Activated CD8-positive, alpha-beta T cell treated with anti-CD3 and anti-CD28 coated beads for 36 hours (primary cell): ENCODE data around the gene METTL15. TPM values are rescaled to one million over a fixed set of nuclear protein-coding genes. Genes with fewer than 3 reads are reported as not detected.
"Not testable (repeated sequence)": the region's sequence is repeated elsewhere in the genome, so short reads cannot be mapped to it uniquely, and the experiment has no call there.

Source experiments
- ATAC-seq: fragments of 200-7000 bp; cut with Tn5 transposase; one replicate; pipeline ENCODE4 v1.10.0; 2021; ENCODE audit warnings: mild to moderate bottlenecking, moderate library complexity
- CTCF ChIA-PET: fragments of 350-600 bp; sonication (Branson Sonifier 250); formaldehyde crosslinking; loops from one replicate; lab custom pipeline; 2021; ENCODE audit warnings: antibody characterized with exemption; lab: Charles Lee
- POLR2A ChIA-PET: fragments of 350-600 bp; sonication (Branson Sonifier 250); formaldehyde crosslinking; loops from one replicate; lab custom pipeline; 2021; ENCODE audit warnings: antibody characterized with exemption; lab: Charles Lee
- DNase-seq: peaks from one replicate; pipeline ENCODE4 v3.0.0-alpha.2; 2020
- H3K27ac Mint-ChIP-seq: one replicate; pipeline ENCODE4 v1.8.0; 2021; ENCODE audit warnings: mild to moderate bottlenecking, mixed read lengths
- H3K27me3 Mint-ChIP-seq: one replicate; pipeline ENCODE4 v1.8.0; 2021; ENCODE audit warnings: mixed read lengths
- H3K36me3 Mint-ChIP-seq: one replicate; pipeline ENCODE4 v1.8.0; 2021; ENCODE audit warnings: low read depth, mixed read lengths
- H3K4me1 Mint-ChIP-seq: one replicate; pipeline ENCODE4 v1.8.0; 2021; ENCODE audit warnings: low read depth, mixed read lengths
- H3K4me3 Mint-ChIP-seq: one replicate; pipeline ENCODE4 v1.8.0; 2021; ENCODE audit warnings: mild to moderate bottlenecking, moderate library complexity, mixed read lengths
- H3K9me3 Mint-ChIP-seq: one replicate; pipeline ENCODE4 v1.8.0; 2021; ENCODE audit warnings: mixed read lengths
- intact Hi-C: fragments of 100-400 bp; cut with micrococcal nuclease; formaldehyde crosslinking; loops from one replicate; pipeline ENCODE4 v1.10.0; 2022
- total RNA-seq, 2 experiments: library from RNA; stranded (reverse); gene quantifications; one replicate each; pipeline ENCODE4 v1.2.3, GENCODE V29; 2021
- TF ChIP-seq, protein P1 (sequence below): fragments of 200-600 bp; IDR thresholded peaks from one replicate; pipeline ENCODE4 v1.8.0; 2022; ENCODE audit warnings: antibody characterized with exemption, mild to moderate bottlenecking

Gene METTL15
- total RNA-seq, 2 experiments from 2014 or later: 19.4 to 20.4 TPM

DNA sequence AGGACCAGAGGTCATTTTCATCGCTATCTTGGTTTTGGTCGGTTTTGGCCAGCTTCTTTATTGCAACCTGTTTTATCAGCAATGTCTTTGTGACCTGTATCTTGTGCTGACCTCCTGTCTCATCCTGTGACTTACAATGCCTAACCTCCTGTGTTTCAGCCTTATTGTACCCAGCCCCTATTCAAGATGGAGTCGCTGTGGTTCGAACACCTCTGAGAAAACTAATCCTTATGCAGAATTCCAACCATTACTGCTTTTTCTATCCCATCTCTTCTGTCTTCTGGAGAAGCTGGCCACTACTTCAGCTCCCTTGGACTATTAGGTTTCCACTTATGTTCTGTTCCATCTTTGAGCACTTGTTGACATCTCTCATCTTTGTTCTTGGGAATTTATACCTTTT is 62.6 kb downstream of the METTL15 start:
- no peak for ATAC-seq
- H3K36me3 Mint-ChIP-seq: peaks cover 27% of the 10 kb centered on the region
- H3K27ac Mint-ChIP-seq: no peak overlapping the region
- peaks cover 17% of the 10 kb centered on the region for H3K4me1 Mint-ChIP-seq
- POLR2A ChIA-PET: no interaction called here
- intact Hi-C loops: no loop called here
- H3K27me3 Mint-ChIP-seq: no peaks in the 10 kb centered on the region
- CTCF ChIA-PET: no interaction called here
- no peak for DNase-seq
- peaks cover 3% of the 10 kb centered on the region for H3K9me3 Mint-ChIP-seq
- no peak overlapping the region for H3K4me3 Mint-ChIP-seq
- TF ChIP-seq, protein P1, sequence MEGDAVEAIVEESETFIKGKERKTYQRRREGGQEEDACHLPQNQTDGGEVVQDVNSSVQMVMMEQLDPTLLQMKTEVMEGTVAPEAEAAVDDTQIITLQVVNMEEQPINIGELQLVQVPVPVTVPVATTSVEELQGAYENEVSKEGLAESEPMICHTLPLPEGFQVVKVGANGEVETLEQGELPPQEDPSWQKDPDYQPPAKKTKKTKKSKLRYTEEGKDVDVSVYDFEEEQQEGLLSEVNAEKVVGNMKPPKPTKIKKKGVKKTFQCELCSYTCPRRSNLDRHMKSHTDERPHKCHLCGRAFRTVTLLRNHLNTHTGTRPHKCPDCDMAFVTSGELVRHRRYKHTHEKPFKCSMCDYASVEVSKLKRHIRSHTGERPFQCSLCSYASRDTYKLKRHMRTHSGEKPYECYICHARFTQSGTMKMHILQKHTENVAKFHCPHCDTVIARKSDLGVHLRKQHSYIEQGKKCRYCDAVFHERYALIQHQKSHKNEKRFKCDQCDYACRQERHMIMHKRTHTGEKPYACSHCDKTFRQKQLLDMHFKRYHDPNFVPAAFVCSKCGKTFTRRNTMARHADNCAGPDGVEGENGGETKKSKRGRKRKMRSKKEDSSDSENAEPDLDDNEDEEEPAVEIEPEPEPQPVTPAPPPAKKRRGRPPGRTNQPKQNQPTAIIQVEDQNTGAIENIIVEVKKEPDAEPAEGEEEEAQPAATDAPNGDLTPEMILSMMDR: no peak

DNA sequence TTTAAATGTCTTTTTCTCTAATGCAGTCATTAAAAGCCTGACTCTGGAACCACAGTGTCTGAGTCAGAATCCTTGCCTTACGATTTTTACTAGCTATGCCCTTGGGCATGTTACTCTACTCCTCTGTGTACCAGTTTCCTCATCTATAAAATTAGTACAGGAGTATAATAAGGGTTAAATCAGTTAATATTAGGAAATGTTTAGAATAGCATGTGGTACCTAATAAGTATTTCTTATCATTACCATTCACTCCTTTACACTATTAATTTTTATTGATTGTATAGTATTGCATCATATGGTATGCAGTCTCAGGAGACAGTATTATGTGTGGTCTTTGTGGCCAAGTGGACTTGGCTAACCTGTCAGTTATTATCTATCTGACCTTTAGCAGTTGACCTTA is 68.2 kb downstream of the METTL15 start:
- H3K4me3 Mint-ChIP-seq: no peak overlapping the region
- peaks cover 19% of the 10 kb centered on the region for H3K36me3 Mint-ChIP-seq
- H3K27ac Mint-ChIP-seq: no peak overlapping the region
- no peaks in the 10 kb centered on the region for H3K4me1 Mint-ChIP-seq
- TF ChIP-seq, protein P1: no peak
- DNase-seq (no peak), ATAC-seq (no peak)
- H3K9me3 Mint-ChIP-seq: peaks cover 5% of the 10 kb centered on the region
- no peaks in the 10 kb centered on the region for H3K27me3 Mint-ChIP-seq
- ChIA-PET POLR2A (no interaction called here), CTCF (no interaction called here)
- intact Hi-C loops: no loop called here

DNA sequence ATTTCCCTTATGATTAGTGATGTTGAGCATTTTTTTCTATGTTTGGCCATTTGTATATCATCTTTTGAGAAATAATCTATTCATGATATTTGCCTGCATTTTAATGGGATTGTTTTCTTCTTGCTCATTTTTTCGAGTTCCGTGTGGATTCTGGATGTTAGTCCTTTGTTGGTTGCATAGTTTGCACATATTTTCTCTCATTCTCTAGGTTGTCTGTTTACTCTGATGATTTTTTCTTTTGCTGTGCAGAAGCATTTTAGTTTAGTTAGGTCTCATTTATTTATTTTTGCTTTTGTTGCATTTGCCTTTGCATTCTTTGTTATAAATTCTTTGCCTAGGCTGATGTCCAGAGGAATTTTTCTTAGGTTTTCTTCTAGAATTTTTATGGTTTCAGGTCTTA is 87.3 kb downstream of the METTL15 start:
- ChIA-PET CTCF (no interaction called here), POLR2A (no interaction called here)
- intact Hi-C loops: no loop called here
- ATAC-seq: no peak
- DNase-seq: no peak
- Mint-ChIP-seq H3K27me3 (no peaks in the 10 kb centered on the region), H3K9me3 (peaks cover 6% of the 10 kb centered on the region), H3K4me3 (no peak overlapping the region), H3K27ac (no peak overlapping the region), H3K36me3 (peaks cover 38% of the 10 kb centered on the region), H3K4me1 (no peaks in the 10 kb centered on the region)
- TF ChIP-seq, protein P1: no peak

DNA sequence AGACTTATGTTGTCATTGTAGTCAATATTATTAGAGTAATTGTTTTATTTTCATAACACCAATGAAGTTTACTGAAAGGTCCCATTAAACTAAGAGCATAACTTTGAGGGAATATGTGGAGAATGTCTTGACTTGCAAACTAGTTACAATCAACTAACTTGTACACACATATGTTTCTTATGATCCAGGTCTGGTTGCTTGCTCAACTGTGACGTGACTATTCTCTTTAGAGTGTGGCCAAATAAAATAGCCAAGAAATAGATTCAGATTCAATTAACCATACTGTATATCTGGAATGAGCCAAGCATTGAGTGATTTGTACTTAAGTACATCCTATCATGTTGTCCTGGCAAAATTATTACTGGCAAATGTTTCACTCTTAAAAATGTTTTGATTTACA is 101.7 kb downstream of the METTL15 start:
- ATAC-seq: no peak
- TF ChIP-seq, protein P1: no peak
- no peak overlapping the region for H3K27ac Mint-ChIP-seq
- no peak for DNase-seq
- ChIA-PET POLR2A (no interaction called here), CTCF (no interaction called here)
- intact Hi-C loops: no loop called here
- peaks cover 10% of the 10 kb centered on the region for H3K4me1 Mint-ChIP-seq
- H3K27me3 Mint-ChIP-seq: no peaks in the 10 kb centered on the region
- H3K4me3 Mint-ChIP-seq: no peak overlapping the region
- H3K36me3 Mint-ChIP-seq: peaks cover 37% of the 10 kb centered on the region
- peaks cover 3% of the 10 kb centered on the region for H3K9me3 Mint-ChIP-seq

DNA sequence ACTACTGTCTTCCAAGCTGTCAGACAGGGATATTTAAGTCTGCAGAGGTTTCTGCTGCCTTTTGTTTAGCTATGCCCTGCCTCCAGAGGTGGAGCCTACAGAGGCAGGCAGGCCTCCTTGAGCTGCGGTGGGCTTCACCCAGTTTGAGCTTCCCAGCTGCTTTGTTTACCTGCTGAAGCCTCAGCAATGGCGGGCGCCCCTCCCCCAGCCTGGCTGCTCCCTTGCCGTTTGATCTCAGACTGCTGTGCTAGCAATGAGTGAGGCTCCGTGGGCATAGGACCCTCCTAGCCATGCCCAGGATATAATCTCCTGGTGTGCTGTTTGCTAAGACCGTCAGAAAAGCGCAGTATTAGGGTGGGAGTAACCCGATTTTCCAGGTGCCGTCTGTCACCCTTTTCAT is 113.9 kb downstream of the METTL15 start:
- DNase-seq, H3K27ac Mint-ChIP-seq, POLR2A ChIA-PET, H3K4me3 Mint-ChIP-seq, H3K27me3 Mint-ChIP-seq, ATAC-seq, intact Hi-C loops, CTCF ChIA-PET: not testable (repeated sequence)
- Mint-ChIP-seq H3K36me3 (peaks cover 35% of the 10 kb centered on the region), H3K9me3 (peaks cover 17% of the 10 kb centered on the region), H3K4me1 (peaks cover 15% of the 10 kb centered on the region)

DNA sequence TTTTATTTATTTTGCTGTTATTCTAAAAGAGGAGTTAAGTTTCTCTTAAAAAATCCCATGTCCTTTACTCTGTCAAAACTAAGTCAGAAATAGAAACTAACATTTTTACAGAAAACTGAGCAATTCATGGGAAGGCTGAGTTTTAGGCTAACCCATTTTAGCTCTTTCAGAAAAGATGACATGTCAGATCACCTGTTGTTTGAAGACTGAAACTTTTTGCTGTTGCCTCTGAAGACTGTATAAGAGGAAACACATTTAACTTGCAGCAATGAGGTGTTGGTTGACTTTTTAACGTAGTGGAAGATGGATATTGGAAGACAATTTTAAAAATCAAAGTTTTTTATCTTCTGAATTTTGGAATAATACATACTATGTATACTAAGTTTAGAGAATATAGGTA is 115.4 kb downstream of the METTL15 start:
- TF ChIP-seq, protein P1: no peak
- POLR2A ChIA-PET: no interaction called here
- Mint-ChIP-seq H3K27ac (no peak overlapping the region), H3K27me3 (no peaks in the 10 kb centered on the region), H3K36me3 (peaks cover 32% of the 10 kb centered on the region), H3K4me3 (no peak overlapping the region), H3K9me3 (peaks cover 13% of the 10 kb centered on the region), H3K4me1 (peaks cover 19% of the 10 kb centered on the region)
- intact Hi-C loops: no loop called here
- DNase-seq (no peak), ATAC-seq (no peak)
- CTCF ChIA-PET: no interaction called here
